ENCODE data around the gene TMEM117.

GRCh38 chr12:44403185-44403584 lies 567.3 kb downstream of the TMEM117 start:
- no peak for TF ChIP-seq CTCF (IDR thresholded peaks at IDR 0.05)
- no peak for TF ChIP-seq EP300 (IDR thresholded peaks at IDR 0.05)
- no peak for TF ChIP-seq POLR2A (IDR thresholded peaks at IDR 0.05)

Data from tibial nerve (tissue), 4 donors.